Endothelial cell of umbilical vein (primary cell): ENCODE data around the gene LPAR3.

Experiments used
- EZH2 ChIP-seq: IDR thresholded peaks from 2 replicates; pipeline ENCODE4 v1.6.1; 2012; ENCODE audit warnings: borderline replicate concordance, low read depth, mild to moderate bottlenecking, moderate library complexity, low read length, inconsistent platforms; ENCODE audit not compliant: severe bottlenecking
- FOS ChIP-seq: IDR thresholded peaks from 2 replicates; pipeline ENCODE4 v1.6.1; 2011; ENCODE audit warnings: mild to moderate bottlenecking, low read length, moderate library complexity, borderline replicate concordance; ENCODE audit not compliant: insufficient read depth
- GATA2 ChIP-seq: IDR thresholded peaks from 2 replicates; pipeline ENCODE4 v1.7.0; 2011; ENCODE audit warnings: low read depth, mild to moderate bottlenecking, moderate library complexity, mixed read lengths, low read length; ENCODE audit not compliant: insufficient read length, insufficient read depth
- JUN ChIP-seq: IDR thresholded peaks from 2 replicates; pipeline ENCODE4 v1.6.1; 2011; ENCODE audit warnings: borderline replicate concordance, low read depth; ENCODE audit not compliant: insufficient read length, insufficient read depth
- POLR2A ChIP-seq: IDR thresholded peaks from 2 replicates; pipeline ENCODE4 v1.6.1; 2012; ENCODE audit warnings: low read depth, mild to moderate bottlenecking, control low read depth, low read length
- POLR2AphosphoS5 ChIP-seq: IDR thresholded peaks from 2 replicates; pipeline ENCODE4 v1.6.1; 2012; ENCODE audit warnings: low read depth, mild to moderate bottlenecking, control low read depth, low read length, moderate library complexity; ENCODE audit not compliant: insufficient read depth
- TF ChIP-seq, protein P1 (sequence below), 2 donors: IDR thresholded peaks; 1 replicate in 1 of 2; 2 replicates in 1 of 2; pipeline ENCODE4 v1.5.1; 2011; ENCODE audit warnings: low read length in 2 of 2, mild to moderate bottlenecking in 2 of 2, moderate library complexity in 2 of 2, control low read depth in 1 of 2, inconsistent platforms in 1 of 2, low read depth in 1 of 2; ENCODE audit not compliant: insufficient read depth in 1 of 2; ENCODE audit errors: extremely low read depth in 1 of 2
- TF ChIP-seq, protein P2 (sequence below): IDR thresholded peaks from 2 replicates; pipeline ENCODE4 v1.6.1; 2011; ENCODE audit not compliant: insufficient read depth, insufficient read length

DNA sequence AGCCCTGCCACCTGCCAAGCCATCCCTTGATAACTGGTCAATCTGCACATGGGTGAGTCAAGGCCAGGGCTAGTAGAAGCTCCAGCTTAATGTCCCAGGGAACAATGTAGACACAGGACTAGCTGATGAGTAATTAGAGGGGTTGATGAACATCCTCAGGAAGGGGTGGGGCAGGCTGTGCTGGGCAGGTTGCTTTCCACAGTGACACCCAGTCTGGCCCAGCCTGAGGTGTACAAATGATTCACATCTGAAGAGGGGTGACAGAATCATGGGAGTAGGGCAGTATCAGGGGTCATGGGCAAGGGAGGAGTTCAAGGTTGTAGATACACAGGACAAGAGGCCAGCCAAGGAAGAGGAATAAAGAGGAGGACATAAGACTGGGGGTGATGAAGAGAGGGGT lies 4.3 kb downstream of the LPAR3 start:
- TF ChIP-seq POLR2A (no peak), FOS (no peak), POLR2AphosphoS5 (no peak), JUN (no peak), EZH2 (no peak), GATA2 (no peak)
- TF ChIP-seq, protein P1, sequence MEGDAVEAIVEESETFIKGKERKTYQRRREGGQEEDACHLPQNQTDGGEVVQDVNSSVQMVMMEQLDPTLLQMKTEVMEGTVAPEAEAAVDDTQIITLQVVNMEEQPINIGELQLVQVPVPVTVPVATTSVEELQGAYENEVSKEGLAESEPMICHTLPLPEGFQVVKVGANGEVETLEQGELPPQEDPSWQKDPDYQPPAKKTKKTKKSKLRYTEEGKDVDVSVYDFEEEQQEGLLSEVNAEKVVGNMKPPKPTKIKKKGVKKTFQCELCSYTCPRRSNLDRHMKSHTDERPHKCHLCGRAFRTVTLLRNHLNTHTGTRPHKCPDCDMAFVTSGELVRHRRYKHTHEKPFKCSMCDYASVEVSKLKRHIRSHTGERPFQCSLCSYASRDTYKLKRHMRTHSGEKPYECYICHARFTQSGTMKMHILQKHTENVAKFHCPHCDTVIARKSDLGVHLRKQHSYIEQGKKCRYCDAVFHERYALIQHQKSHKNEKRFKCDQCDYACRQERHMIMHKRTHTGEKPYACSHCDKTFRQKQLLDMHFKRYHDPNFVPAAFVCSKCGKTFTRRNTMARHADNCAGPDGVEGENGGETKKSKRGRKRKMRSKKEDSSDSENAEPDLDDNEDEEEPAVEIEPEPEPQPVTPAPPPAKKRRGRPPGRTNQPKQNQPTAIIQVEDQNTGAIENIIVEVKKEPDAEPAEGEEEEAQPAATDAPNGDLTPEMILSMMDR (IDR thresholded peaks at IDR 0.05; ENCODE audit: extremely low read depth in 1 of 2, insufficient read depth in 1 of 2, low read depth in 1 of 2, low read length in 2 of 2) = no peak
- TF ChIP-seq, protein P2, sequence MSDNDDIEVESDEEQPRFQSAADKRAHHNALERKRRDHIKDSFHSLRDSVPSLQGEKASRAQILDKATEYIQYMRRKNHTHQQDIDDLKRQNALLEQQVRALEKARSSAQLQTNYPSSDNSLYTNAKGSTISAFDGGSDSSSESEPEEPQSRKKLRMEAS = no peak
